ENCODE measurements around the gene ERC1.

The ERC1 gene

GRCh38 chr12:1445807-1446206 is 454.8 kb downstream of the ERC1 start:
- DNase-seq (ENCODE audit: low spot score): no peak

DNA sequence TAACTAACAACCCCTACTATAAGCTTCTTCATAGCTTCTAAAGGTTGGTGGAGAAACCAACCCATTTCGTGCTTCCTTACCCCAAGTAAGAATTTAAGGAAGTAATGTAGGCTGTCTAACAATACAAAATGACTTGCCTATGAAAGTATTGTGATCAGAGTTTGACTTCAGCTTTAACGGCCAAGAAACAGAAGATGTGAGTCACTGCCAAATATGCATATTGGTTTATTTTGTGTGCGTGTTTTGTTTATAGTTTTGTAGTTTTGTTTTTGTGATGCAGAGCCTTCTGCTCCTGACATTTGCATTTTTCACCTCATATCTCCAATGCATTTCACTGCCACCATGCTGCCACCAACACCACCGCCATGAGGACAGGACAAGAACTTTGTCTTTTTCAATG is 457.3 kb downstream of the ERC1 start:
- no peak for DNase-seq (ENCODE audit: low spot score)

DNA sequence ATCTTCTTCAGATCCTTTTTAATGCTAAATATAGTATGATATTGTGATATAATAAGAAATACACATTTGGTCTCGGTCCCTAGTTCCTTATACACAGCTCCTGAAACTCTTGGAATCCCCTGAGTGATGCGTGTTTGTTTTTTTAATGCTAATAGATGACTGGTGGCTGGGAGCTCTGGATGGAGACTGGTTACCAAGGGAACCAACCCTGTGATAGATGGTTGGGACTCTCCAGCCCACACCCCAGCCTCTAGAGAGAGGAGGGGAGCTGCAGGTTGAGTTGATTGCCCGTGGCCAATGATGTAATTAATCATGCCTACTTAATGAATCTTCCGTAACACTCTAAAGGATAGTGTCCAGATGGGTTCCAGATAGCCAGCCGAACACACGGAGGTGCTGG is 462.8 kb downstream of the ERC1 start:
- DNase-seq (ENCODE audit: low spot score): no peak

GRCh38 chr12:1456885-1457284 is 465.9 kb downstream of the ERC1 start:
- no peak for DNase-seq (ENCODE audit: low spot score)

GRCh38 chr12:1457901-1458300 is 466.9 kb downstream of the ERC1 start:
- DNase-seq (ENCODE audit: low spot score): no peak

DNA sequence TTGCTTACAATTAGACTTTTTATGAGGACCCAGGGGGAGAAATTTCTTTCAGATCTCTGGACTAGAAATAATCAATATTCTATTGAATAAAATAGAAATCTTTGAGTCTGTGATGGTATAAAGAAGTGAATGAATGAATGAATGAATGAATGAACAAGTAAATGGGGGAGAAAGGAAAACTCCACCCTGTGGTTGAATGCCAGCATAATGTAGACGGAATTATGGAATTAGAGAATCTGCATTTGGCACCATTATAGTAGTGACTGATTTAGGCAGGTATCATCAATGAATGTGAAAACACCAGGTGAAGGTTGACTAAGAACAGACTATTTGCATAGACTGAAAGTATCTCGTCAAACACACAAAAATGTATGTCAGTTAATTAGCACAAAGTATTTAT is 468.3 kb downstream of the ERC1 start:
- no peak for DNase-seq (ENCODE audit: low spot score)

GRCh38 chr12:1463073-1463905 is 472.3 kb downstream of the ERC1 start:
- DNase-seq (ENCODE audit: low spot score): no peak

GRCh38 chr12:1464925-1465324 is 473.9 kb downstream of the ERC1 start:
- no peak for DNase-seq (ENCODE audit: low spot score)

- DNase-seq (ENCODE audit: low spot score): no peak
These were observed 475.0 kb downstream of the ERC1 start for GRCh38 chr12:1465990-1466389.

DNA sequence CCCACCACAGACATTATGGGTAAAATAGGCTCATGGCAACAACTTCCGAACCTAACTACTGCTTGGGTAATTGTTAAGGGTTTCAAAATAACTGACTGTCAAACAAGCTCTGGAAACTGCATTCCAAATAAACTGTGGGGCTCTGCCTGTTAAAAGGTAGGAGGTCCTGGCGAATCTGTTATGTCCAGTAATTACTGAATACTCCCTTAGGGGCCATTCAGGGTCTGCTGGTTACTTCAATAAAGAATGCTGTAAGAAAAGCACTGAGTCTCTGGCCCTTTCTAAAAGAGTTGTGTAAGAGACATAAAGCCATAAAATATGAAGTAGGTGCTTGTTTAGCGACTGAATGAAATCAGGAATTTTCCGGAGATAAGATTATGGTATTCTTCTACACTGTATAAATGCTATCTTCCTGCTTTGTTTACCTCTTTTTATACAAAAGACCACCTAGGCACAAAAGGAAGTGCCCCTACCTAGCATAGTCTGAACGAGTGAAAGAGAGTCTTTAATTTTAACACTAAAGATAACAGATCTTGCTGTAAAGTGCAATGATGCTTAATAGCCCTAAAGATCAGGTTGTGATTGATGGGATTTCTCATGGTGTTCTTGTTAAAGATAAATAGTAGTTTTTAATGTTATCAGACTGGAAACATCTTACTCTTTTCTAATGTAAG is 475.6 kb downstream of the ERC1 start:
- no peak for DNase-seq (ENCODE audit: low spot score)

- no peak for DNase-seq (ENCODE audit: low spot score)
These were observed 476.7 kb downstream of the ERC1 start for GRCh38 chr12:1467710-1468109.

- DNase-seq (ENCODE audit: low spot score): no peak
These were observed 478.0 kb downstream of the ERC1 start for GRCh38 chr12:1469070-1469469.

DNA sequence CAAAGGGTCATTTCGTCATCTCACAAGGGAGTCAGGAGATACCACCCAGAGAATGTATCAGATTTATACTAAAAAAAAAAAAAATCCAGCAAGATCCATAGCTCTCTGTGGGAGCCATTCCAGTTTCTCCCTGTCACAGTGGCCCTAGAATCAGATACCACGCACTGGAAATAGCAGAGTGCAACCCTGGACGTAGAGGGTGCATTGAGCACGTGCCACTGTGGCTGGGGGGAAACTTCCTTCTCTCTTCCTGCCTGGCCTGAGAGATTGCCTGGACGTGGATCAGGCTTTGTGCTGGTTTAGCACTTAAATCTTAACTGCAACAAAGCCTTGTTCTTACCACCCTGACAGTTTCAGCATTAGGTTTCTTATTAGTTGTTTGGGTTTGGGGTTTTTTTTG is 479.0 kb downstream of the ERC1 start:
- no peak for DNase-seq (ENCODE audit: low spot score)

GRCh38 chr12:1471224-1471623 is 480.2 kb downstream of the ERC1 start:
- DNase-seq (ENCODE audit: low spot score): no peak

DNA sequence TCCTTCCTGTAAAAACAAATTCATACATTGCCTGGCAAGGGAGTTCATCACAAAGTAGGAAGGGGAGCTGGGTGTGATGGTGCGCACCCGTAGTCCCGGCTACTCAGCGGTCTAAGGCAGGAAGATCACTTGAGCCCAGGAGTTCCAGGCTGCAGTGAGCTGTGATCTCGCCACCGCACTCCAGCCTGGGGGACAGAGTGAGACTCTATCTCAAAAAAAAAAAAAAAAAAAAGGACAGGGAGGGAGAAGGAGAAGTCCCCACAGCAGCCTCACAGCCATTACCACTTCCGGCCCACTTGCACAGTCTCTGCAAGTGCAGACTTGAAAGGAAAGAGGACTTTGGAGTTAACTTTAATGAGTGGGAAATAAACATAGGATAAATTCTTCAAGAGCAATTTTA is 482.4 kb downstream of the ERC1 start:
- no peak for DNase-seq (ENCODE audit: low spot score)

DNA sequence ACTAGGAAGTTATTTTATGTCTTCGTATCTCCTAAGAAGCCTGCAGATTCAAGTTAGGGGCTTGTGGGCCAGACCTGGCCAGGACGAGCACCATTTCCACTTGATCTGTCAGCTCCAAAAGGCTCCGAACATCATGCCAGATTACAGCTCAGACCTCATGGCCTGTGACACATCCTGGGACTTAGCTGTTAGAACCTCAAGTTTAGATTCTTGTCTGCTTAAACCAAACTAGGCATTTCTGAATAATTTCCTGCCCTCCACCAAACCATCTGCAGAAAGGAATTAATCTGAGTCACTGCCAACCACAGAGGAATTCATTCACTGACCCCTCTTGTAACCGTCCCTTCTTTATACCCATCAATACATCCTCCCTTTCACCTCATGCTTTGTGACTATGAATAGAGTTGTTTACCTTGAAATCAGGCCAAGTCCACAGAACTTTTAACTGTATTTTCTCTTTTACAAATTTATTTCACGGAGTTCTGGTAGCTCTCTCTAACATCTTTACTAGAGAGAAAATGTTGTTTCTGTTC is 483.1 kb downstream of the ERC1 start:
- no peak for DNase-seq (ENCODE audit: low spot score)

GRCh38 chr12:1474574-1475153 is 483.6 kb downstream of the ERC1 start:
- DNase-seq (ENCODE audit: low spot score): no peak

GRCh38 chr12:1479645-1480044 is 488.6 kb downstream of the ERC1 start:
- DNase-seq (ENCODE audit: low spot score): no peak

DNA sequence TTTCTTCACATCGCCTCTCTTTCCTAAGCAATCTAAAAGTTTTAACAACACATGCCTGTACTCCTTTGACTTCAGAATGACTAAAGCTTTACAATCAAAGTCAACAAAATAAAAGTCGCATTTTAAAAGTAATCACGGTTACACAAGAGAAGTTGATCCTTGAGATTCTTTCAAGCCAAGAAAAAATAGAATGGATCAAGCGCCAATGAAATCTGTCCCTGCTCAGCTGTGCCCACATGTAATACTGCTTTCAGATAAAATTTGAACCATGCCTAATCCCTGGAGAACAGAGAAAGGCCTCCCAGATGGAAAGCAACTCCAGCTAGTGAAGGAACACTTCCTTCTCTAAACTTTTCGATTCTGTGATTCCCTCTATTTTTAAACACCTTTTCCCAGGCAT is 490.3 kb downstream of the ERC1 start:
- DNase-seq (ENCODE audit: low spot score): no peak

GRCh38 chr12:1481906-1482305 is 490.9 kb downstream of the ERC1 start:
- no peak for DNase-seq (ENCODE audit: low spot score)

GRCh38 chr12:1488908-1489381 is 497.9 kb downstream of the ERC1 start:
- DNase-seq (ENCODE audit: low spot score): no peak

- DNase-seq (ENCODE audit: low spot score): no peak
These were observed 501.1 kb downstream of the ERC1 start for GRCh38 chr12:1491983-1492697.
